GM21381 (cell line): ENCODE measurements around the gene ULK4.
"Not testable (repeated sequence)": the region's sequence is repeated elsewhere in the genome, so short reads cannot be mapped to it uniquely, and the experiment has no call there.

ENCODE experiments used
- ATAC-seq: cut with Tn5 transposase; IDR thresholded peaks from one replicate; pipeline ENCODE4 v1.9.1; 2021; ENCODE audit warnings: mild to moderate bottlenecking, moderate library complexity; ENCODE audit not compliant: unreplicated experiment

Gene ULK4

GRCh38 chr3:41284934-41285333 is 677.0 kb downstream of the ULK4 start:
- not testable (repeated sequence) for ATAC-seq

GRCh38 chr3:41277790-41278465 is 684.0 kb downstream of the ULK4 start:
- ATAC-seq: no peak

- no peak for ATAC-seq
Measured at GRCh38 chr3:41276191-41276590, 685.7 kb downstream of the ULK4 start.

- no peak for ATAC-seq
Measured at GRCh38 chr3:41274944-41275668, 686.8 kb downstream of the ULK4 start.

GRCh38 chr3:41272667-41273066 is 689.2 kb downstream of the ULK4 start:
- ATAC-seq: no peak

- ATAC-seq: no peak
Measured at GRCh38 chr3:41267975-41268640, 693.8 kb downstream of the ULK4 start.

- no peak for ATAC-seq
Measured at GRCh38 chr3:41265823-41266273, 696.1 kb downstream of the ULK4 start.

GRCh38 chr3:41265011-41265545 is 696.8 kb downstream of the ULK4 start:
- ATAC-seq: no peak

GRCh38 chr3:41260063-41260450 is 701.8 kb downstream of the ULK4 start:
- ATAC-seq: no peak

- ATAC-seq: no peak
Measured at GRCh38 chr3:41259449-41260062, 702.3 kb downstream of the ULK4 start.

- ATAC-seq: no peak
Measured at GRCh38 chr3:41258239-41258800, 703.6 kb downstream of the ULK4 start.

- no peak for ATAC-seq
Measured at GRCh38 chr3:41251593-41251992, 710.3 kb downstream of the ULK4 start.

- no peak for ATAC-seq
Measured at GRCh38 chr3:41250825-41251224, 711.1 kb downstream of the ULK4 start.

- no peak for ATAC-seq
Measured at GRCh38 chr3:41249318-41249717, 712.6 kb downstream of the ULK4 start.

- no peak for ATAC-seq
Measured at GRCh38 chr3:41248525-41248924, 713.4 kb downstream of the ULK4 start.

- ATAC-seq: no peak
Measured at GRCh38 chr3:41247055-41248004, 714.6 kb downstream of the ULK4 start.

GRCh38 chr3:41244620-41245336 is 717.1 kb downstream of the ULK4 start:
- no peak for ATAC-seq

- ATAC-seq: no peak
Measured at GRCh38 chr3:41243183-41243582, 718.7 kb downstream of the ULK4 start.
